CD4-positive, alpha-beta T cell treated with Interleukin-6 at 100 ng/mL for 8 hours (primary cell): ENCODE measurements around the gene AP4M1.

Experiments
- DNase-seq: peaks from one replicate; pipeline ENCODE4 v3.0.0-alpha.2; 2020; ENCODE audit warnings: mixed read lengths, low spot score

The AP4M1 gene, protein sequence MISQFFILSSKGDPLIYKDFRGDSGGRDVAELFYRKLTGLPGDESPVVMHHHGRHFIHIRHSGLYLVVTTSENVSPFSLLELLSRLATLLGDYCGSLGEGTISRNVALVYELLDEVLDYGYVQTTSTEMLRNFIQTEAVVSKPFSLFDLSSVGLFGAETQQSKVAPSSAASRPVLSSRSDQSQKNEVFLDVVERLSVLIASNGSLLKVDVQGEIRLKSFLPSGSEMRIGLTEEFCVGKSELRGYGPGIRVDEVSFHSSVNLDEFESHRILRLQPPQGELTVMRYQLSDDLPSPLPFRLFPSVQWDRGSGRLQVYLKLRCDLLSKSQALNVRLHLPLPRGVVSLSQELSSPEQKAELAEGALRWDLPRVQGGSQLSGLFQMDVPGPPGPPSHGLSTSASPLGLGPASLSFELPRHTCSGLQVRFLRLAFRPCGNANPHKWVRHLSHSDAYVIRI

DNA sequence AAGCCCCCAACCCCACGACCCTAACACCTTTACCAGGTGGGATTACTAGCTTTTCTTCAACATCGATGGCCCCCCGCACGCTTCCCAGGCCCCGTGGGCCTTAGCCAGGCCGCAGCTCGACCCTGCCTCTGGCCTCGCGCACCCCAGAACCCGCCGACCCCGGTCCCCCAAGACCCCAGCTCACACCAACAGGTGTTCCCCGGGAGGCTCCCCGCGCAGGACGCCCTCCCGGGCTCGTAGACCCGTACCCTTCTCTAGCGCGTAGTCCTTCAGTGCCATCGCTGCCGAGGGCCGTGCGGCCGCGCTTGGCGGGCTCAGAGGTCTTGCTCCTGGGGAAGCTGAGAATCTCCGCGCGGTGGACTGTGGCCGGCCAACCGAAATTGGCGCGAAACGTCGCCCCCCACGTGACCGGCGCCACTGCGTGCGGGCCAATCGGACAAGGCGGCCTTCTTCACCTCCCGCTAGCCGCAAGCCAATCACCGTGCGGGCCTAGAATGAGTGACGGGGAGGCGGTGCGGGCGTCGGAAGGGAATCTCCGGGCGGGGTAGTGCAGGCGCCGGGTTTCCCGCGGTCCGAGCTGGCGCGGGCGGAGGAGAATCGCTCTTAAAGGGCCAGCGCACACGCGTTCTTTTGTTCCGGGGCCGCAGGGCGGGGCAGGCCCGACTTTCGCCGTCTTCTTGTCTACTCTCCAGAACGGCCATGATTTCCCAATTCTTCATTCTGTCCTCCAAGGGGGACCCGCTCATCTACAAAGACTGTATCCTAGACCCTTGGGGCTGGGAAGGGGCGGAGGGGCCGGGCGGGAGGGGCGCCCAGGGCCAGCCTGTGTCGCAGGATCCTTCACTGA is at the start of gene AP4M1, which contains the start of gene MCM7:
Gene AP4M1 (plus strand): TSS at position 628 of the 847 bp plus-strand sequence. CDS start 72 bp downstream, at position 700.
Gene MCM7 (minus strand): TSS at position 382 of the 847 bp plus-strand sequence. CDS start 103 bp downstream, at position 279.
- peak; percentile 95 for DNase-seq

DNA sequence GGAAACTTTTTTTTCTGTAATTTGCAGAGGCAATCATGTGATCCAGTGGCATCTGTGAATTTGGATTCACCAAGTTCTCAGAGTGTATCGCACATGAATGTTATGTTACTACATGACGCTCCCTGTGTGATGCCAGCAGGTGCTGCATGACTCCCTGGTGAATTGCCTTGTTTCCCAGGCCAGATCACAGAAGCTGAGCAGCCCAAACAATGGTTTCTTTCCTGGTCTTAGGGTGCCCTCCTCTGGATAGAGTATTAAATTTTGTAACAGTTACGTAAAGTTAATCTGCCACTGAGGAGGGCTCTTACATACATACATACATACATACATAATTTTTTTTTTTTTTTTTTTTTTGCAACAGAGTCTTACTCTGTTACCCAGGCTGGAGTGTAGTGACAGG is 48.2 kb upstream of the AP4M1 start:
- peak; percentile 30 for DNase-seq

DNA sequence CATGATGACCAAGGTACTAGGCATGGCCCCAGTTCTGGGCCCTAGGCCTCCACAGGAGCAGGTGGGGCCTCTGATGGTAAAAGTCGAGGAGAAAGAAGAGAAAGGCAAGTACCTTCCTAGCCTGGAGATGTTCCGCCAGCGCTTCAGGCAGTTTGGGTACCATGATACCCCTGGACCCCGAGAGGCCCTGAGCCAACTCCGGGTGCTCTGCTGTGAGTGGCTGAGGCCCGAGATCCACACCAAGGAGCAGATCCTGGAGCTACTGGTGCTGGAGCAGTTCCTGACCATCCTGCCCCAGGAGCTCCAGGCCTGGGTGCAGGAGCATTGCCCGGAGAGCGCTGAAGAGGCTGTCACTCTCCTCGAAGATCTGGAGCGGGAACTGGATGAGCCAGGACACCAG is 44.4 kb upstream of the AP4M1 start:
- no peak for DNase-seq

DNA sequence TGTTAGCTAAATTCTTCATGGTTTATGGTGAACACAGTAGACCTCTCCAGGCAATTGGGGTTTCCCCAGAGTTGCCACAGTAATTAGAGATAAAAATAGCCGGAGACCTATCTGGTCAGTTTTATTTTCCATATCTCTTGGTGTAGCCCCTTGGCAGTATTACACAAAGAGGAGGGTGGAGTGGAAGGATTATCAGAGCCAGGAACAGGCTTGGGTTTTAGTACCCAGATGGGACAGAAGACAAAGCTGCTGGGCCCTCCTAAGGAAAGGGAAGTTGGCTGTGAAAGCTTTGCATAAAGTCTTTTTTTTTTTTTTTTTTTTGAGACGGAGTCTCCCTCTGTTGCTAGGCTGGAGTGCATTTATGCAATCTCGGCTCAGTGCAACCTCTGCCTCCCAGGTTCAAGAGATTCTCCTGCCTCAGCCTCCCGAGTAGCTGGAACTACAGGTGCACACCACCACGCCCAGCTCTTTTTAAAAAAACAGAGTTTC is 42.1 kb upstream of the AP4M1 start:
- no peak for DNase-seq

DNA sequence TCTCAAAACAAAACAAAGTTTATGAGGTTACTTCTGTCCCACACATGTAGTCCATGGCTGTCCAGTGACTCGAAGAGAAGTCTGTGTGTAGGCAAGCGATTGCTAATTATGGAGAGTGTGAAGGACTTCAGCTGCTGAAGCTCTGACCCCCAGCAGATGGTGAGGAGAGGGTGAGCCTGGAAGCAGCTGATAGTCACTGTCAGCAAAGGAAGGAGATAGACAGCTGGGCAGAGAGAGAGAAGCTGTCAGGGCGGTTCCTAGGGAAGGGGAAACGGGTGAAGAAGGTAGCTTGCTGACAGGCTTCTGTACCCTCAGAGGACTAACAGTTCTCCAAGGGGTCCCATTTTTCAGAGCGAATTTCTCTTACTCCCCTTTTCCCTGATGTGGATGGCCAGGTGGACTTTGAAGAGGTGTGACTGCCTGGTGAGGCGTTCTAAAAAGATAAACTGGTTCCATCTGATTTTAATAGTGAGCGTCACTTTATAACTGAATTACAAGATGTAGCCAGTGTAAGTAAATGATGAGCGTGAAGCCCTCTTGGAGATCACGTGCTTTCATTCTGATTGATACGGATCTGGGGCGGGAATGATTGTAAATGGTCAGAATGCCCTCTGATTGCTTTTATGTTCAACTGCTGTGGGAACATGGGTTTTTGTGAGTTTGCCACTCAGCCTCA is 39.8 kb upstream of the AP4M1 start:
- DNase-seq, result no peak

DNA sequence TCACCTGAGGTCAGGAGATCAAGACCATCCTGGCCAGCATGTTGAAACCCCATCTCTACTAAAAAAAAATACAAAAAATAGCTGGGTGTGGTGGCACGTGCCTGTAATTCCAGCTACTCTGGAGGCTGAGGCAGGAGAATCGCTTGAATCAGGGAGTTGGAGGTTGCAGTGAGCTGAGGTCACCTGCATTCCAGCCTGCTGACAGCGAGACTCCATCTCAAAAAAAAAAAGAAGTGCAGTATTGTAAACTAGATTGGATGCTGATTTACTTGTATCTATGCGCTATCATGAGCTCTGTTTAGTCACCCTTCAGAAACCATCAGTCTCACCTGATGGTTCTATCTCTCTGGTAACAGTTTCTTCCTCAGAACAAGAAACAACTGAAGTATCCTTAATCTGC is 38.1 kb upstream of the AP4M1 start:
- no peak for DNase-seq

DNA sequence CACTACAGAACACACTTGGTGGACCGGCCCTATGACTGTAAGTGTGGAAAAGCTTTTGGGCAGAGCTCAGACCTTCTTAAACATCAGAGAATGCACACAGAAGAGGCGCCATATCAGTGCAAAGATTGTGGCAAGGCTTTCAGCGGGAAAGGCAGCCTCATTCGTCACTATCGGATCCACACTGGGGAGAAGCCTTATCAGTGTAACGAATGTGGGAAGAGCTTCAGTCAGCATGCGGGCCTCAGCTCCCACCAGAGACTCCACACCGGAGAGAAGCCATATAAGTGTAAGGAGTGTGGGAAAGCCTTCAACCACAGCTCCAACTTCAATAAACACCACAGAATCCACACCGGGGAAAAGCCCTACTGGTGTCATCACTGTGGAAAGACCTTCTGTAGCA is 37.3 kb upstream of the AP4M1 start:
- DNase-seq, result no peak

DNA sequence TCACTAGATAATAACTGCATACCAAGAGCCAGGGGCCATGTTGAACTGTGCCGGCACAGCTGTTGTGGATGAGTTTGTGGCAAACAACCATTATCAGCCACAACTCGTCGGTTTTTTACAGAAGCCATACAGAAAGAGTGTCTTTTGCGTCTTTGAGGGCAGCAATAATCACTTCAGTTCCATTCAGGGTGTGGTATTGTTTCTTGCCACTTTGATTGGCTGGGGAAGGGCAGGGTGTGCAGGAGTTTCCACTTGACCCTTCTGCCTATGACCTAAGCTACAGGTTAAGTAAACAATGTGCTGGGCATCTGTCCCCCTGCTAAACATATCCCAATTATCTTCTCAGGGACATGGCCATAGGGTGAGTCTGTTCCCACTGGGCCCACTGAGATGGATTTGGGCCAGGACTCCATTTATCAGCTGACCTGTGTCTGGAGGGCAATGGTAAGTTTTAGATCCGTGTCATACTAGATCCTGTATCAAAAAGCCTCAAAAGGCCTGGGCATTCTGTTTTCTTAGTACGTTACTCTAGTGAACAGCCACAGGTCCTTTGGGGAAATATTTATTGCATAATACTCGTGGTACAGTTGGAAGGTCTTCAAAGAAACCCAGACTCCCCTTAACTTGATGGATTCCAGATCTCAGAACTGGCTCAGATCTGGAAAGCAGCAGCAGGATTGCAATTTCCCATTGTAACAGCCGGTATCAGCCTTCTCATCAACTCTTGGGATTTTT is 35.8 kb upstream of the AP4M1 start:
- DNase-seq, result no peak

DNA sequence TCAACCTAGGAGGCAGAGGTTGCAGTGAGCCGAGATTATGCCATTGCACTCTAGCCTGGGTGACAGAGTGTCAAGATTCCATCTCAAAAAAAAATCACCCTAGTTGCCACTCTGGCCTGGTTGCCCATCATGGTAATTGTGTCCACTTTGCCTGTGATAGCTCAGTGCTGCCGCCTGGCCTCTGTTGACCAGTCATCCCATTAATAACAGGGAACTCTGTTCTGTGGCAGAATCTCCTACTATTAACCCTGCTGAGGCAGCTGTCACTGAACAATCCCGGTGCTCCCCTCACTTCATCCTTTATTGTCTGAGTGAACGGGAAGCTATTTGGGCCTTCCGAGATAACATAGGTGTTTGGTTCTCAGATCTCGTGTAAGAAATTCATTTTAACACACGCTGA is 34.5 kb upstream of the AP4M1 start:
- DNase-seq, result no peak

DNA sequence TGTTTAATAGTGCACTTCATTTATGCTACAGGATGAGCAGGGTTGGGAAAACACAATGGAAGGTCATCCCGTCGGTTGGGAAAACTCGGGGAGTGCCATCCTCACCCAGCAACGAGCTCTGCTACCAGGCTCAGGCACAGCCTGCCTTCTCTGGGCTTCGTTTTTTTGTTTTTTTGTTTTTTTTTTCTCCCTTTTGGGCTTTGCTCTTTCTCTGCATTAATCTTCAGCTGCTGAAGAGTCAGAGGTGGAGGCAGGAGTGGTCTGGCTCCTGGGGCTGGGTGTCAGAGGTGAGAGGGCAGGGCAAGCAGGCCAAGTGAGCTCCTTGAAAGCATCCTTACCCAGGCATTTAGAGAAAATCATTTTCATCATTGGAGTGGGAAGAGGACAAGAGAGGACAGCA is 31.5 kb upstream of the AP4M1 start:
- DNase-seq, result no peak

DNA sequence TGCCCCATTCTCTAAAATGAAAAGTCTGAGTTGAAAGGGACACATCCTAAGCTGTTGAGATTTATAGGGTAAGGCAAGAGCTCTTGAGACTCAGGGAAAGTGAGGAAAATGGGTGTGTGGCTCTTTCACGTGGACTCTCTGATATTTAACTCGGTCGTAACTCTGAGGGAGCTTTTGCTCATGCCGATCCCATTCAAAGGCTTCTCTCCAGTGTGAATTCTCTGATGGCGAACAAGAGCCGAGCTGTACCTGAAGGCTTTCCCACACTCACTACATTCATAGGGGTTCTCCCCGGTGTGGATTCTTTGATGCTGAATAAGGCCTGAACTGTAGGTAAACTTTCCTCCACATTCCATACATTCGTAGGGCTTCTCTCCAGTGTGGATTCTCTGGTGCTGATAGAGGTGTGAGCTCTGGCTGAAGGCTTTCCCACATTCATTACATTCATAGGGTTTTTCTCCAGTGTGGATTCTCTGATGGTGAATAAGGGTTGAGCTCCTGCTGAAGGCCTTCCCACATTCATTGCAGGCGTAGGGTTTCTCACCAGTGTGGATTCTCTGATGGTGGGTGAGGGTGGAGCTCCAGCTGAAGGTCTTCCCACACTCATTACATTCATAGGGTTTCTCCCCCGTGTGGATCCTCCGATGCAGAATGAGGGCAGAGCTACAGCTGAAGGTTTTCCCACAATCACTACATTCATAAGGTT is 30.3 kb upstream of the AP4M1 start:
- DNase-seq, result no peak

DNA sequence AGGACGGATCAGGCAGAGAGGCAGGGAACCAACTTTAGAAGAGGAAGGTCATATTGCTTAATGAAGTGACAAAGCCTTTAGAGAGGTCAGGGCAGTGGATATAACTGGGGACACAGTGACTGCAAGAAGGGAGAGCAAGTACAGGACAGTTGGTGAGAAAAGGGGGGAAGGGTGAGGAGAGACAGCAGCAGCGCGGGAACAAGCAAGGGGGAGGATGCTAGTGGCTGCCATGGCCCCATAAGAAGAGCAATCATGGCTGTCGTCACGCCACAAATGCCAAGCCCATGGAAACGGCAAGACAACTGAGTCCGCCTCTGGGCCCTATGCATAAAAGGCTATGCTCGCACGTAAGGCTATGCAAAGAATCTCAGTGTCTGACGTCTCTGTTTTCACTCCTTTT is 29.0 kb upstream of the AP4M1 start:
- no peak for DNase-seq

DNA sequence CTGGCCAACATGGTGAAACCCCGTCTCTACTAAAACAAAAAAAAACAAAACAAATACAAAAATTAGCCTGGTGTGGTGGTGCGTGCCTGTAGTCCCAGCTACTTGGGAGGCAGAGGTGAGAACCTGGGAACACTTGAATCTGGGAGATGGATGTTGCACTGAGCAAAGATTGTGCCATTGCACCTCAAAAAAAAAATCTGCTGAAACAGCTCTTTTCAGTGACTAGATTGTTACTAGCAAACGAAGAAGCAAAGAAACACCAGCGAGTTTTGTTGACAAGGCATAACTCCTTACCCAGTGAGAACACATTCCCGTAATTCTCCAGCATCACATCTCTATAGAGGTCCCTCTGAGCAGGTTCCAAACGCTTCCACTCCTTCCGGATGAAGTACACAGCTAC is 26.6 kb upstream of the AP4M1 start:
- no peak for DNase-seq

DNA sequence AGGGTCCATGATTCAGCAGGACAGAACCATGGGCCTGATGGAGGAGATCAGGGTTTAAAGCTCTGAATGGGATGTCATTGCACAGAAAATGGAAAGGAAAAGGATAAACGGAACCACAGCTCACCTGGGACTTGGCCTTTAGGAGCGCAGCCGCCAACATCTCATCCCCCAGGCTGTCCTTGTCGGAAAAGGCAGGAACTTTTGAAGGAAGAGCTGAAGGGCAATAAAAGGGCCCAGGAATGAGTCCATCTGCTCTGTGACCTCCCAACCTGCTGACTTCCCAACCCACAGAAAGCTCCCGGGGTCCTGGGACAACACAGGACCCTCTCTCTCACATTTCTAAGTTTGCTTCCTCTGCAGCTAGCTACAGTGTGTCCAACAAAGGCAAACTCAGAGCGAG is 26.0 kb upstream of the AP4M1 start:
- DNase-seq, result no peak

DNA sequence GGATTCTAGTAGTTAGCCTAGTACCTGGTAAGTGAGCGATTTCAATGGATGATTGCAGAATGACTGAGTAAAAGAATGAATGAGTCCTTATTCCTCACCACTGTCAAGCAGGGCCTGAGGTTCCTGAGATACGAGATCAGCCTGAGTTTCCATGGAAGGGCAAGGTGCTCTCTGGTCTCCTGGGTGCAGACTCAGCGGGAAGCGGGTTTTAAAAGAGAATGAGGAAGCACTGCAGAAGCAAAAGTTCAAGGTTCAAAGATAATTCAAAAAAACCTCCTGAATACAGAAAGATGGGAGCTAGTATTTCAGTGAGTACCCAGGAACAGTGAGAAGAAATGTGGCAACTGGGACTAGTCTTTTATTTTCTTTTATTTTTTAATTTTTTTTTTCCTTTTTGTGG is 24.2 kb upstream of the AP4M1 start:
- no peak for DNase-seq

DNA sequence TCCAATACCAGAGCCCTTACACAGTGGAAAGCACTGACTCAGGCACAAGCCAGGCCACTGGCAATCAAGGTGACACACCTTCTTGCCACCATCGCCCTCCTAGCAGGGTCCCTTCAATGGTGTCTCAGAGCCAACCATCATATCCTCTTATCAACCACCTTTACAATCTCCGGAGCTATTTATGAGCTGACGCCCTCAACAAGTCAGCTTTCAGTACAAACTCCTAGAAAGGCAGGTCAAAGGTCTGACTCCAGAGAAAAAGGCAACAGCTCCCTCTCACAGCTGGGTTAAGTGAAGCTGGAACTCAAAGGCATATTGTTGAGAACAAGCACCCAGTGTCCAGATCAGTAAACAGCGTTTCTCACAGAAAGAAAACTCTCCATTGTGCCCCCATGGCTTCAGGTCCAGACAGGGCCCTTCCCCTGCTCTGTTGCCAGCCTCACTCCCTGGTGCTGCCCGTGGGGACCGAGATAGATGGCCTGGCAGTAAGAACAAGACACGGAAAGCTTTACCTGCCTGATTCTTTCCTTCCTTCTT is 22.4 kb upstream of the AP4M1 start:
- DNase-seq, result no peak

DNA sequence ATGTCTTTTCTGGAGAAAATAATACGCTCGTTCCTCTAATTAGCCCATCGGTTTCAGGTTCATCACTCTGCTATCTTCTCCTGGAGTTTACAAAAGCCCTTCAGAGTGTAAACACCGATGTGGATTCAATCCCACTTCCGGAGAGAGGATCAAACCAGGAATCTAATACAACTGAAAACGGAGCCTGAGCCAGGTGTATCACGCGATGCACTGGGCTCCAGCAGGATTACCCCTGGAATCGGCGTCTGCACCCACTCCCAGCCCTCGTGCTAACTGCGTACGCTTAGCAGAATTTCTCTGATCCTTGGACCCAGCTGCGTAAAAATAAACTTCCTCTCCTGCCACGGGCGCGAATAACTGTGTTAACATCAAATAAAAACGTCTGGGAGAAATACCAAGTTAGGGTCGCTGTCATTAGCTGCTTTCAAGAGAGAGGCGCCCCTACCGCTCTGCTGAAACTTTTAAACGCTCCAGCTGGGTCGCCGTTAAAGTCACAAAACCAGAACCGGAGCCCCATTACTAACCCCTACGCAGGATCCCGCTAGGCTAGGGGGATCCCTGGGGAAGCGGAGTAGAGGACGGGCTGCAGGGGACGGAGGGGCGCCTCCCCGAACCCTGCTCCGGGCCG is 20.4 kb upstream of the AP4M1 start:
- no peak for DNase-seq

DNA sequence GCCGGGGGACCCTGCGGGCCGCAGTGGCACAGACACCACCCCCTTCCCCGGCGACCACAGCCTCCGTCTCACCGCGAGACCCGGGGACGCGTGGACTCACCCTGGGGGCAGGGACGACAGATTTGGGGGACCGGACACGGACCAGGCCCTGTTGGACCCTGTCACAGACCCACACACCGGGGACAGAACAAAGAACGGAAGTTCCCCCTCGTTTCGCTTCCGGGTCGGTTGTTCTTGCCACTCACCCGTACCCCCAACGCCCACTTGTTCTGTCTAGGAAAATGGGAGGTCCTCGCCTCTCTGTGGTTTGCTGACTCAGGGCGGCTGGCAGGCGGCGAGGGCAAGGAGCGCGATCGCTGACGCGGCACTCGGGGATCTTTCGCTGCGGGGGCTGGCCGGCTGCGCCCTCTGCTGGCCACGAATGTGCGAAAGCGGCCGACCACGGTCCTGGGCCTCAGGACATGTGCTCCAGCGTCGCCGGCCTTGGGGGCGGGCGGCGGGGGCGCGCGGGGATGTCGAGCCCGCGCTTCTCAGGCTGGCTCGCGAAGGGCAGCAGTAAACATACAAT is 19.8 kb upstream of the AP4M1 start, which contains the start of gene ZNF3:
Gene ZNF3 (minus strand): TSS at position 189 of the 568 bp plus-strand sequence. CDS start 4,366 bp downstream, outside the sequence.
- peak; percentile 98 for DNase-seq

DNA sequence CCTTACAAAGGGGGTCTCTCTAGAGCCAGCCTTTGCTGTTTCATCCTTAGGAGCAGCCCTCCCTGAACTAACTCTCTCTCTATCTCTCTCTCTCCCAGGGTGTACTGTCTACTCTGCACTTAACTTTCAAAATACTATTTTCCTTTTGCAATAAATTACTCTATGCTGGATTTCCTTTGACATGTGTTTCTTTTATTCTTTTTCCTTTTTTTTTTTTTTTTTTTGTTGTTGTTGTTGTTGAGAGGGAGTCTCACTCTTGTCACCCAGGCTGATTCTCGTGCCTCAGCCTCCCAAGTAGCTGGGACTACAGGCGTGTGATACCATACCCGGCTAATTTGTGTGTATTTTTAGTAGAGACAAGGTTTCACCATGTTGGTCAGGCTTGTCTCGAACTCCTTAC is 18.5 kb upstream of the AP4M1 start:
- no peak for DNase-seq

DNA sequence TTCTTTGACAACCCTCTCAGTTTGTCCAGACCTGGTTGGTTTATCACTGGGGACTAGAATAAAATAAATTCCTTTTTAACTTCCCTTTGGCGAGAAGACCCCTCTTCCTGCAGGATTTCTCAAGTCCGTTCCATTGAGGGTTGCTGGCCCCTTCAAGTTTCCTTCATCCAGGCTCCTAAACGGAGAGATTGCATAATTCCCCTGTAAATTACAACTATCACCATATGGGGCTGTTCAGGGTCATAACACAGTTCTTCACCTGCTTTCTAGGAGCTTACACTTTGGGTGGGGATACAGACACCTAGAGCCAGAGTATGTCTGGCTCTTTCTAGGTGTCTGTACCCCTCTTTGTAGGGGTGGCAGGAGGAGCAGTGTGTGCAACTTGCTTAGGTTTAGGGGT is 15.9 kb upstream of the AP4M1 start:
- DNase-seq, result no peak
